Measurements from ENCODE around the gene NISCH. TPM values are rescaled to one million over a fixed set of nuclear protein-coding genes. Genes with fewer than 3 reads are reported as not detected.

The NISCH gene
- total and polyA plus RNA-seq, 2 experiments from 2014 or later = 18.4 to 76.4 TPM

- TF ChIP-seq POLR2AphosphoS5 (IDR thresholded peaks at IDR 0.05; ENCODE audit: low read depth) (no peak), JUNB (IDR thresholded peaks at IDR 0.05; ENCODE audit: unreplicated experiment) (no peak)
Observed at GRCh38 chr3:52524258-52524751, 68.9 kb downstream of the NISCH start (continued).

DNA sequence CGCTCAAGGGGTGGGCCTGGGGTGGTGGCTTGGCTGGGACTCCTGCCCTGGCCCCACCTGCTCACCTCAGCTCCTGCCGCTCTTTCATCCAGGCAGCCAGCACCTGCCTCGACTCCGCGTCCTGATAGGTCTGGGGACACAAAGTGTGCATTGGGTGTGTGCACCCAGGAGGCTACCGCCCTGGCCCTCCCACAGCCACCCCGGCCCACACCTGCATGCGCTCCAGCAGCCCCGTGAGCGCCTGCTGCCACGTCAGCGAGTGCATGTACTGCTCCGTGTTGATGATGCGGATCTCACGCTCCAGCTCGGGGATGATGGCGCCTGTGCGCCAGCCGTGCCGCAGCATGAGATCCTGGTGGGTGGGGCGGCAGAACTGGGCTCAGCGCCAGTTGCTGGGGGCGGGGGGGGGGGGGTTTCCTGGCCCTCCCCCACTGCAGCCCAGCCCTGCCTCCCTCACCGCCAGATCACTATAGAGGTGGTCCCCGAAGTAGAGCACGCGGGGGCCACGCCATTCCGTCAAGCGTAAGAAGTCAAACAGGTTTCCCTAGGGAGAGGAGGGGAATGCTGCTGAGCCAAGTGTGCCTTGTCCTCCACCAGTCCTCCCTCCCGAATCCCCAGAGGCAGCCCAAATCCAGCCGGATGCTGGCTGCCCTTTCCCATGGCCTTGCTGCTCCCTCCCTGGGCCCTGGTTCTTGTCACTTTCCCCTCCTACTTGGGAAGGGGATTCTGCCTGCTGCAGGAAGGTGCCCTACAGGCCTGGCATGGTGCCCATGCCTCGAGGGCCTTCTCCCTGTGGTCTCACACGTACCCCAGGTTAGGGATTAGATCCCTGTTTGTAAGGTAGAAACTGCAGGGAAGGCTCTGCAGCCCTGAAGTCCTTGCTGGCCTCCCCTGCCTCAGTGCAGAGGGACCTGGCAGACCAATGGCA is 69.6 kb downstream of the NISCH start:
- Histone ChIP-seq H2AFZ (no peak overlapping the region), H3K4me2 (no peak overlapping the region), H3F3A (replicated peaks; ENCODE audit: low read depth) (no peaks in the 10 kb centered on the region), H3K36me3 (ENCODE audit: insufficient read depth) (peaks cover 10% of the 10 kb centered on the region; the same call in 1 of the 2 replicates), H3K4me1 (ENCODE audit: insufficient read depth) (no peaks in the 10 kb centered on the region), H3K27ac (ENCODE audit: low read depth) (no peak overlapping the region), H3K27me3 (ENCODE audit: insufficient read depth) (no peaks in the 10 kb centered on the region), H3K9me2 (ENCODE audit: insufficient read depth) (no peaks in the 10 kb centered on the region), H4K20me1 (replicated peaks; ENCODE audit: insufficient read depth) (peaks cover 4% of the 10 kb centered on the region; the same call in 1 of the 2 replicates), H3K4me3 (no peak overlapping the region), H3K79me2 (replicated peaks; ENCODE audit: insufficient read depth) (peaks cover 2% of the 10 kb centered on the region; the same call in 1 of the 2 replicates)
- DNase-seq (ENCODE audit: low spot score) = no peak
- H3K4me3 Mint-ChIP-seq = no peak overlapping the region
- no peak for ATAC-seq
- no peaks in the 10 kb centered on the region for H3K9me3 Mint-ChIP-seq
- peaks cover 53% of the 10 kb centered on the region for H3K36me3 Mint-ChIP-seq (ENCODE audit: low read depth)
- peaks cover under 1% of the 10 kb centered on the region; the same call in 1 of the 3 replicates for H3K4me1 Mint-ChIP-seq
- H3K27me3 Mint-ChIP-seq (ENCODE audit: insufficient read depth, low read depth, poor library complexity) = peaks cover 8% of the 10 kb centered on the region
- no peak overlapping the region for H3K27ac Mint-ChIP-seq
- TF ChIP-seq ZNF331 (CRISPR knock-in tag; IDR thresholded peaks at IDR 0.05; ENCODE audit: low read depth) (no peak), REST (IDR thresholded peaks at IDR 0.05; ENCODE audit: unreplicated experiment) (no peak), EZH2 (IDR thresholded peaks at IDR 0.05; ENCODE audit: low read depth, unreplicated experiment) (no peak), JUNB (IDR thresholded peaks at IDR 0.05; ENCODE audit: unreplicated experiment) (no peak), NANOG (IDR thresholded peaks at IDR 0.05; ENCODE audit: borderline replicate concordance) (no peak), ZNF114 (CRISPR knock-in tag; IDR thresholded peaks at IDR 0.05) (no peak), CREB1 (CRISPR knock-in tag; IDR thresholded peaks at IDR 0.05; ENCODE audit: low read depth) (no peak), ZNF462 (CRISPR knock-in tag; IDR thresholded peaks at IDR 0.05) (no peak)
- TF ChIP-seq, protein P1, sequence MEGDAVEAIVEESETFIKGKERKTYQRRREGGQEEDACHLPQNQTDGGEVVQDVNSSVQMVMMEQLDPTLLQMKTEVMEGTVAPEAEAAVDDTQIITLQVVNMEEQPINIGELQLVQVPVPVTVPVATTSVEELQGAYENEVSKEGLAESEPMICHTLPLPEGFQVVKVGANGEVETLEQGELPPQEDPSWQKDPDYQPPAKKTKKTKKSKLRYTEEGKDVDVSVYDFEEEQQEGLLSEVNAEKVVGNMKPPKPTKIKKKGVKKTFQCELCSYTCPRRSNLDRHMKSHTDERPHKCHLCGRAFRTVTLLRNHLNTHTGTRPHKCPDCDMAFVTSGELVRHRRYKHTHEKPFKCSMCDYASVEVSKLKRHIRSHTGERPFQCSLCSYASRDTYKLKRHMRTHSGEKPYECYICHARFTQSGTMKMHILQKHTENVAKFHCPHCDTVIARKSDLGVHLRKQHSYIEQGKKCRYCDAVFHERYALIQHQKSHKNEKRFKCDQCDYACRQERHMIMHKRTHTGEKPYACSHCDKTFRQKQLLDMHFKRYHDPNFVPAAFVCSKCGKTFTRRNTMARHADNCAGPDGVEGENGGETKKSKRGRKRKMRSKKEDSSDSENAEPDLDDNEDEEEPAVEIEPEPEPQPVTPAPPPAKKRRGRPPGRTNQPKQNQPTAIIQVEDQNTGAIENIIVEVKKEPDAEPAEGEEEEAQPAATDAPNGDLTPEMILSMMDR (conservative IDR thresholded peaks at IDR 0.05; ENCODE audit: low read depth in 2 of 2) = no peak
- TF ChIP-seq, protein P2, sequence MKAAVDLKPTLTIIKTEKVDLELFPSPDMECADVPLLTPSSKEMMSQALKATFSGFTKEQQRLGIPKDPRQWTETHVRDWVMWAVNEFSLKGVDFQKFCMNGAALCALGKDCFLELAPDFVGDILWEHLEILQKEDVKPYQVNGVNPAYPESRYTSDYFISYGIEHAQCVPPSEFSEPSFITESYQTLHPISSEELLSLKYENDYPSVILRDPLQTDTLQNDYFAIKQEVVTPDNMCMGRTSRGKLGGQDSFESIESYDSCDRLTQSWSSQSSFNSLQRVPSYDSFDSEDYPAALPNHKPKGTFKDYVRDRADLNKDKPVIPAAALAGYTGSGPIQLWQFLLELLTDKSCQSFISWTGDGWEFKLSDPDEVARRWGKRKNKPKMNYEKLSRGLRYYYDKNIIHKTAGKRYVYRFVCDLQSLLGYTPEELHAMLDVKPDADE (IDR thresholded peaks at IDR 0.05) = no peak

All from GM23338 (cell line).